Effector CD4-positive, alpha-beta T cell (primary cell): ENCODE data around the gene CNKSR3.

Experiments used
- DNase-seq: peaks from one replicate; pipeline ENCODE4 v3.0.0-alpha.2; 2020

The CNKSR3 gene

DNA sequence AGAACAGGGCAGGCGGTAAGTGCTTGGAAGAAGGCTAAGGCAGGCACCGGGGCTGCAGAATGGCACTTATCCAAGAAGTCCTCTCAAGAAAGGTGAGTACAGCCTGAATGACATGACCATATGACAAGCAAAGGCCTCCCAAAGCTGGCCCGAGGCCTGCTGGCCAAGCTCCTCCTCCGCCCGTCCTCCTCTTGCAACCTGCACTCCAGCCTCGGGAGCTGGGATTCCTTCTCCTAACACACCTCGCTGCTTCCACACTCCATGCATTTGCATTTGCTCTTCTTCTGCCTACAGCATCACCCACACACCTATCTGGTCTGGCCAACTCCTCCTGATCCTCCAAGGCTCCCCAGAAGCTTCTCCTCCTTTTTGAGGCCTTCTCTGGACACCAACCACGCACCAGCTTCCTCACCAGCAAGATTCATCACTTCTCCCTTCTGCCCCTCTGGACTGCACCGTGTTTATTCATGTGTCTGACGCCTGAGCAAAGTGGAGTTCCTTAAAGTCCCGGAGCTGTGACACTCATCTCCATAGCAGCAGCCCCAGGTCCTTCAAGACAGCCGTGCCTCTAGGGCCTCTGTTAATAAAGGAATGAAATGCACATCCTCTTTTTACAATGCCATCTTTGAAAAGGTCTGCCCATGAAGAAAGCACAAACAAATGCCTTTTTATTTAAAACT is 32.3 kb downstream of the CNKSR3 start:
- DNase-seq, result no peak

DNA sequence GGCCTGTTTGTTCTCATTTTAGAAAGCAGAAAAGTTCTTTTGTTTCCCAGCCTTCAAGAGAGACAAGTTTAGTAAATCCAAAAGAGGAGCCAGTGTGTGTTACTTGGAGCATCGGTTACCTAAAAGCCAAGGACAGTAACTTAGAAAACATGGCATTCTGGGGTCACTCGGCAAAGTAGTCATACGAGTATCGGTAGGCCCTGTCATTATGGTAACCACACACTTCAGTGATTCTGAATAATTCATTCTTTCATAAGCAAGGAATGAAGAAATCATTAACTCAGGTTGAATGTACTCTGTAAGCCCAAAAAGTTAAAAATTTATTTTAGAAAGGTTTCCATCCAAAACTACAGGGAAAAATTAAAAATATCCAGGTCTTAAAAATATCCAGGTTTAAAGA is 34.0 kb downstream of the CNKSR3 start:
- no peak for DNase-seq

DNA sequence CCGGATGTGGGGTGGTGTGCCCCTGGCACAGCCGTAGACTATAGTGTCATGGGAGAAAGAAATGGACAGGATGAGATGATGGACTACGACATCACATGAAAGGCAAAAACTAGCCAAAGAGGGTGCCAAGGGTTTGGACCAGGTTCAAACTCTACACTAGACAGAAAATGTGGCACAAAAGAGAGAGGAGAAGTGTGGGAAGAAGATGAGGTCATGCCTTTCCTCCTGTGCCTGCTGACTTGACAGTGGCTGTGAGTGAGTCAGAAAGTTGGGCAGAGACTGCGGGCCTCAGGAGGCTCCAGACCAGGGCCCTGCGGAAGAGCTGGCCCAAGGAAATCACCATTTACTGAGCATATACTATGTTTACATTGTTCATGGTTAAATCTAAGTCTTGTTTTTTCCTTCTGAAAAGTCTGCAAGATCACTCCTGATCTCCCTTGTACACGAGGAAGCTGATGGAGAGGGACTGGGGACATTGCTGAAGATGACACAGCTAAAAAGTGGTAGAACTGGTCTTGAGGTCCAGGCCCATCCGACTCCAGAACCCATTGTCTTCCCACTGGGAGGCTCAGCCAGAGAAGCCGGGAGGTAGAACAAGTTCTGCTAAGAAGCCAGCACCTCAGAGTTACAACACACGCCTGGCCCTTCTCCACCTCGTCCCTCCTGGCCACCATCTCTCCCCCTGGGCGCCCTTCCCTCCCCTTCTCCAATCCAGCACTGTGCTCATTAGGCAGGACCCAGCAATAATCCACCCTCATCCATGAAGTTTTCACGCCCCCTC is 35.6 kb downstream of the CNKSR3 start:
- DNase-seq, result no peak

DNA sequence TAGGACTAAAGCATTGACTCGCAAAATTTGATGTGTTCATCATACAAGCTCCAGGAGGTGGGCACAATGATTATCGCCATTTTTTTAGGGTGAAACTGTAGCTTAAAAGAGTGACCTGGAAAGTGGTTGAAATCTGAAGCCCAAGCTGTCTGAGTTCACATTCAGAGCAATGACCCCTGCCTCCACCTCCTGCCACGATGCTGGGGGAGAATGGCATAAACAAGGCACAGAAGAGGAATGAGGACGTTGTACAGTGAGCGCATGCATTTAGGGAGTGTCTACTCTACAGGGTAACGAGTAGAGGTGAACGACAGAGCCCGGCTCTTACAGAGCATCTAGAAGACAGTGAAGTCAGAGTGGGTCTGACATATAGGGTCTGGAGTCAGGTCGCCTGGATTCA is 37.2 kb downstream of the CNKSR3 start:
- DNase-seq, result no peak

DNA sequence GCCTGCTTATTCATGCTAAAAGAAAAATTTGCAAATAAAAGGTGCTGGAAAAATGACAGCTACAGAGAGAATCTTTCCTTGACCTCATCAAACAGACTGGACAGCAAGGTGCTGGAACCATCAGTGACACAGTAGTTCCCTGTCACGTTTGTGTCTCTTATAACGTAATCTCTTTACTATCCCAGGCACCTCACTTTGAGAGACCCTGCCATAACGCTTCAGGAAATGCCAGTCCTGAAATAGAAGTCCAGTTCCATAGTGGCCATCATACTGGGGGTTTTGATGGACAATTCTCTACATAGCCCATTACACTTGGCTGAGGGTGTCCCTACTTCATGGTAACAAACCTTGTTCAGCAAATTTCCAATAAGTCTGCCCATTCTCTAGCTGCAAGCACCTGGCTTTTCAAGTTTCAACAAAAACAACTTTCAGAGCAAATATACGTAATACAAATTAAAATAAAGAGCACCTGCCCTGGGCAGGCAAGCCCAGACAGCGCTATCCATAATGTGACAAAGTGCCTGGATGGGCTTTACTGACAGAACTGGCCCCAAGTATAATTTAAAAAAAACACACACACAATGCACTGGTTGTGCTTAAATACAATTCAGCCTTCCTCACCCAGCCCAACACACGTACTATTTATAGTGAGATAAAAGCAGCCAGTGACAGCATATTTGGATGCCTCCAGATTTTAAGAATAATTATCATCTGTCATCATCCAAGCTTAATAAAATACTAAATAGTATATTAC is 38.7 kb downstream of the CNKSR3 start:
- DNase-seq, result no peak

DNA sequence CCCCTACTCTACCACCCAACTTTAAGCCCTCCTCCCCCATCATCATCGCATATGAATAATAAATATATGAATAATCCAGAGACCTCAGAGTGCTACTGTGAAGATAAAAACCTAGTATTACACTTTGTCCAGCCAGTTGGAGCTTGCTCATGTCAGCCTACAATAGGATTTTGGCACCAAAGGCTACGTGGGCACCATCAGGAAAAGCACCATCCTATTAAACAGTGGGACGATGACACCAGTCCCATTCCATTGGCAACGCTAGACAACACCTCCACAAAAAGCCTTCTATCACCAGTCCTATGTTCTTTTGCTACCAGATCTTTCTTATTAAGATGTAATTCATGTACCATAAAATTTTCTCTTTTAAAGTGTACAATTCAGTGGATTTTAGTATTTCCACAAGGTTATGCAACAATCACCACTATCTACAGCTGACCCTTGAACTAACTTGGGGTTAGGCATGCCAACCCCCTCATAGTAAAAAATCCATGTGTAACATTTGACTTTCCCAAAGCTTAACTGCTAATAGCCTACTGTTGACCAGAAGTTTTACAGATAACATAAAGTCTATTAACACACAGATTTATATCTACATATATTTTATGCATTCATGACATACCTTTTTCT is 41.1 kb downstream of the CNKSR3 start:
- no peak for DNase-seq

DNA sequence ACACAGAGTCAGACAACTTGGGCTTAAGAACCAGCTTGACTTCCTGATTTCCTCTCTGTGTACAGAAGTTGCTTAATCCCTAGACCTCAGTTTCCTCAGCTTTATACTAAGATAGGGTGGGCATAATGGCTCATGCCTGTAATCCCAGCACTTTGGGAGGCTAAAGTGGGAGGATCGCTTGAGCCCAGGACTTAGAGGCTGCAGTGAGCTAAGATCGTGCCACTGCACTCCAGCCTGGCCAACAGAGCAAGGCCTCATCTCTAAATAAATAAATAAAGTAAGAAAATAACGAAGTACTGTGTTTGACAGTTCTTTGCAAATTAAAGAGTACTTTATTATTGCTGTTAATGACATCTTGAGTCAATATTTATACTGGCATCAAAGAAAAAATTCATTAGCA is 41.7 kb downstream of the CNKSR3 start:
- DNase-seq, result no peak

DNA sequence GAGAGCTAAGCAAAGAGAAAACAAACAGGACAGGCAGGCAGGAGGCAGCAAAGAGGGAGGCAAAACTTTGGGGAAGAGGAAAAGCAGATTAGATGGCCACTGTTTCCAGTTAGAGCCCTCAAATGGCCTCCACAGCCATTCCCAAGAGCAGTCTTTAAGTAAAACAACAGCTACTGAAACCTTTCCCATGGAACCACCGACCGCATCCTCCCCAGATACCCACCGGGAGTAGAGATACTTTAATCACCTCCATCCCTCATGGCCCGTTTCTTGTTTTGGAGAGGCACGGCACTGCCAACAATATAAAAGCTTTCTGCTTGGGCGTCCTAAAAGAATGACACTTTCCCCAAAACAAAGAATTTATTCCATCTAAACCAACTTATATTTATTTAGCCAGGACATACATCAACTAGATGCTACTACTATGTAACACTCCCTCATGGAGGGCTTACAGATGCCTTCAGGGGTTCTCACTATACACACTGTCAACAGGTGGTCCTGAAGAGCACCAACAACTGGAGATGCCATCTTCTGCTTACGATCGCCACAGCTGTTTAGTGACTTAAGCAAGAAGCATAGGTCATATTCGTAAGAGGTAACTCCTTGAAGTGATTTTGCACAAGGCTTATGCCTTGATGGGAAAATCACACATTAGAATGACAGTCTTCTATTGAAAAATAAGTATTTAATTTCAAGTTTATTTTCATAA is 43.4 kb downstream of the CNKSR3 start:
- no peak for DNase-seq

DNA sequence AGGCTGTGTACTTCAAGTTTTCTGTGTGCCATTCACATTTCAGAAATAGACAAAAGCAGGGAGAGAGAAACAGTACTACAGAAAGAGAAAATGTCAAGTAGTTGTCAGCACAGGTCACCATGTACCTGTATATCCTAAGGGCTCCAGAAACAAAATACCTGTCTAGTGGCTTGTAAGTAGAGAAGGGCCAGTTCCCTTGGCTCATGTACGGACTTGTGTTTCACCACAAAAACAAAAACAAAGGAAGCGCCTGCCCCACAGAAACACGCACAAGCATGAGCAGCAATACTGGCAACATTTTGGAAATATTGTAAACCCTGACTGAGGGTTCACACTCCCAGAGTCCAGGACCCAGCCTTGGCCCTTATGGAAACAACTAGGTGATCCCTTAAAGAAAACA is 44.3 kb downstream of the CNKSR3 start:
- no peak for DNase-seq

DNA sequence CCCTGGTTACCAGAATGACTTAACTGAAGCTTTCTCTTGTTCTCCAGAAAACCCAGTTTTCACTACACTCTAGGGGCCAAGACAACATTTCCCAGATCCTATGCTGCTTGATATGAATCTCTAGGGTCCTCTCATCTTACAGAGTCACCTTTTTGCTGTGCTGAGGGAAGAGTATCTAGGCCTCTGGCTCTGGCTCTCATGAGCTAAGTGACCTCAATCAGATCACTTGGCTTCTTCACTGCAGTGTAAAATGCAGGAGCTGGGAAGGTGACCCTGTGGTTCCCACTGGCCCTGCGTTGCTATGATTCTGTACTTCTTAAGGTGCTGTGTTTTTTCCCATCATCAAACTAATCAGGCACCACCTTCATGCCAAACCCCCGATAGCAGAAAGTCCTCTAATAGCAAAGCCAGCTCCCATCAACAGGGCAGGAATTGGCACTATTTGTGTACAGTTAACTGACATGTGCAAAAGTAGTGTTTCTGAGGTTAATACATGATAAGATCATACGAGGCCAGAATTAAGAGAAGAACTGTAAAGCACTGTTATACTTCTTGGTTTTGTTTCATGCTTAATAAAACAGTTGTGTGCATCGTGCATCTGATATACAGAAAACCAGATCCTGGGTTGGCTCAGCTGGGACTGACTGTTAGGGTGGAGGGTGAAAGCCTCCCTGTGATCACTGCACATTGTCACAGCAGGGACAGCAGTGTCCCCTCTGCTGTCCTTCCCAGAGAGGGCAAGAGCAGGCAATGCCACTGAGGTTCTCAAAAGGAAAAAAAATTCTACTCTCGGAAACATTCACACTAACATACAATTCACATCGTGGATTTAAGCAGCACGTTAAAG is 46.7 kb downstream of the CNKSR3 start:
- no peak for DNase-seq

DNA sequence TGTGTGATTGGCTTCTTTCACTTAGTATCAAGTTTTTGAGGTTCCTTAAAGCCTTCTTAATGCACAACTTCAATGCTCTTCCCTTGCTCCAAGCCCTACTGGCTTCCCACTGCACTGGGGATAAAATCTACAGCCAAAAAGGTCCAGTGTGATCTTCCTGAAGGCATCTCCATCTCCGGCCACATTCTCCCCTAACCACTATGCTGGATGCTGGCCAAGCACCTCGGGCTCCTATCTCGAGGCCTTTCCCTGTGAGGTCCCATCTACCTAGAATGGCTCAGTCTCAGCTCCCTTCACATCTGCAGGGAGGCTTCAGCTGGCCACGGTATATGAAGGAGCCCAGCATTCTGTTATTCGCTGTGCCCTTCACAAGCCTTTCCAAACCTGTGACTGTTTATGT is 48.1 kb downstream of the CNKSR3 start:
- no peak for DNase-seq

DNA sequence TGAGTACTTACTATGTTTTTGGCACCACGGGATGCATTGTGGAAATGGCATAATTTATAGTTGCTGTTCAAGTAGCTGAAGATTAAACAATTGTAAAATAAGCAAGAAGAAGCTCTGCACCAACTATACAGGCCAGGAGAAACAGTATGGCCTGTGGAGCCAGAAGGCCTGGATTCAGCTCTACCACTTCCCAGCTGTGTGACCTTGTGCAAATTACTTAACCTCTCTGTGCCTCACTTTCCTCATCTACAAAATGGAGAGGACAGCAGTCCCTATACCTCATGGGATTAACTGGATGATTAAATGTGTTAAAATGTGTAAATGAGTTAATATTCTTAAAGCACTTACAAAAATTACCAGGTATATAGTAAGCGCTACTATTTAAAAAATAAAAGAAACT is 49.1 kb downstream of the CNKSR3 start:
- no peak for DNase-seq

DNA sequence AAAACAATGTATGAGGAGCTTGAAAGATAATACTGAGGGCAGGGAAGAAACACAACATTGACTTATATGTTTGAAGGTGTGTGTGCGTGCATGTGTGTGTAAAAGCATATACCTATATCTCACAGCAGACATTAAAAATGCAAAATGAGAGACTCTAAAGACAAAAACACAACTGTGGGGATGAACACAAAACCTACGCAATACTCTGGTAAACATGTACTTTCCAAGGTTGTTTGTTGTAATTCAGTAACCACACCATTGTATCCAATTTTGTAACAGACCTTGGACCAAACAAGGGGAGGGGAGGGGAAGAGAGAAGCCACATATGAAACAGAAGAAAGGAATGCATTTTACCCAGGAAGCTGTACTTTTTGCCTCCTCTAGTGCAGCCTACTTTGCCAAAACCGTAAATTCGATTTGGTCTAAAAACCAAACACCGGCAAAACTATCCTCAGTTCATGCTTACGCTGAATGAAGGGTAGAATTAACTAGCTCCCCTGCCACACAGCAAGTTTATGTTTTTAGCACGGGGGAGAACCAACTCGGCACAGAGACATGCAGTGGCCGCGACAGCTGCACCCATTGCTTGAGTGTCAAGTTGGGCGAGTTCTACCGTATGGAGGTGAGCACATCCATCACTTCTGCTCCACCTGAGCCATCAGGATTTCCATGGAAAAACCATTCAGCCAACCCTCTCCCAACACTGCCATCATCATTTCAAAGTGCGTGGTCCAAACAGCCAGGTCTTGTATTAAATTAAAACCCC is 50.0 kb downstream of the CNKSR3 start:
- DNase-seq, result no peak

DNA sequence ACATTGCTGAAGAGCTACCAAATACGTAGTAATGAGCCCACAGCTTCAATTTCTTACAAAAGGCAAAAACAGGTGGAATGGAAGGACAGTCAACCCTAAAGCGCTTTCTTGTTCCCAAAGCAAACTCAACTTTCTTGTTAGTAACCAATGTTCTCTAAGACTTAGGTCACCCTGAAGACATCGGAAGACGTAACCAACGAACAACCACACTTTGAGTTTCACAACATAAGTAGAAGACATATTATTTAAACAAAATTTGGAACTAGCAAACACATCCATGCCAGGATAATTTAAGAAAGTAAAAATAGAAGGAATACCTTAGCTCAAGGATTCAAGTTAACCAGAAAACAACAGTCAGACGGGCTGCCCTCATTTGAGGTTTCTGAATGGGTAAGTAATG is 51.0 kb downstream of the CNKSR3 start:
- no peak for DNase-seq

DNA sequence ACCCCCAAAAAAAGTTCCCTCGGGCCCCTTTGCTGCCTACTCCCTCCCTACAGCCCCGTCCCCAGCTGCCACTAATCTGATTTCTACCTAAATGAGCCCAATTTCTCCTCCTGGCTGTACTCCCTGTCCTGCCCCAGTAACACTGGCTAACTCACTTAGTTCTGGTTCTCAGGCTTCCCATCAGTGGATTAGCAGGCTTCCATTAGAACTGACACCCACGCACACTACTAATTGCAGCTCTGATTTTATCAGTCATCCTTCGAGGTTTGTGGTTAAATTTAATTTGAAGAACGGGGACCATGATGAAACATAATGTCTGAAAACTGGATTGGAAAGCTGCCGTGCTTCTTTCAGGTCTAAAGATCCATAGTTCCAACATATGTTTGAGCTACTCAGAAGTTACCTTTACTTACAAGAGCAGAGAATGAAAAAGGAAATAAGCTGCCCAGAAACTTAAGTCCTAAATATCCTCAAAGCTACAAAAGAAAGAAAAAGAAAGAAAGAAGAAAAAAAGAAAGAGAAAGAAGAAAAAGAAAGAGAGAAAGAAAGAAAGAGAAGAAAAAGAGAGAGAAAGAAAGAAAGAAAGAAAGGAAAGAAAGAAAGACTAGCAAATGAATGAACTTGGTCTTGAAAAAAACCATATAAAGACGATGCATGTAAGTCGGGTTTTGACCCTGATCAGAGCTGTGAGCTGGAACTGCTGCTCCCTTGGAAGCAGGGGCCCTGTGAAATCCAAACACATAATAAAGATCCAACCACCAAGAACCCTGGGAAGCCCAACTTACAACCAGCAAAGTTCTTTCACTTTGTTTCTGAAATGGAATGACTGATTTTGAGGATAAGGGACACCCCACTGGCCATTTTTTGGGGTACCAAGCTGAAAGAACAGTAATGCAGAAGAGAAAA is 51.7 kb downstream of the CNKSR3 start:
- no peak for DNase-seq

DNA sequence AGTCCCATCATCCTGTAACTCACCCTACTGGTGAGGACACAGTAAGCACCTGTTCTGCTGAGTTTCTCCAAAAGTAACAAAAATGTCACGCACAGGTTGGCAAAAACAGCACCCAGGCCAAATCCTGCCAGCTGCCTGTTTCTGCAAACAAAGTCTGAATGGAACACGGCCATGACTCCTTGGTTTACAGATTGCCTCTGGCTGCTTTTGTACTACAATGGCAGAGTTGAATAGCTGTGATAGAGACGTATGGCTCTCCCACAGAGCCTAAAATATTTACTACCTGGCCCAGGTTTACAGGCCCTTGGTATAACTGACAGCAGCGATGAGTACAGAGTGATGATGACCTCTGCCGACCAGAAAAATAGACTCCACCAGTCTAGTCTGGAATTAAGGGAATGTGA is 52.6 kb downstream of the CNKSR3 start:
- DNase-seq, result no peak

DNA sequence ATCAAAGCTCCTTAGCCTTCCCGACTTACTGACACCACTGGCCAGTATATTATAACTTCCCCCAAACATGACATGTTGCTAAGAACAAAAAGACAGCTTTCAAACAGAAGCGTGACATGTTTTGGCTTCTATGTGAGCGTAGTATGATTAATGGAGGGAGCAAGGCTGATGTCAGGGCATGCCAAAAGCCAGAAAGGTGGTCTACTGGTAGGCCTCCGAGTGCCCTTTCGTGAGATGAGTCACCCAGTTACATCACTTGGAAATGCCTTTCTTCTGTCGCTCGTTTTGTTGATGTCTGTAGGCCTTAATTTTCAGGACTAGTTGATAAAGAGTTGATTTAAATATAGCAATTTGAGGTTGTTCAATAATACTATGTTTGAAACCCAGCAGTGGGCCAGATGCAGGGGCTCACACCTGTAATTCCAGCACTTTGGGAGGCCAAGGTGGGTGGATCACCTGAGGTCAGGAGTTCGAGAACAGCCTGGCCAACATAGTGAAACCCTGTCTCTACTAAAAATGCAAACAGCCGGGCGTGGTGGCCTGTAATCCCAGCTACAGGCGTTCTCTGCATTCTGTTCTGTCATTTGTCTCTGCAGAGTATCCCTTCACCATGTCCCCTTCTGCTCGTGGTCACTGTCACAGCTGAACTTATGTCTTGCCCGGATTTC is 53.3 kb downstream of the CNKSR3 start:
- DNase-seq, result no peak

DNA sequence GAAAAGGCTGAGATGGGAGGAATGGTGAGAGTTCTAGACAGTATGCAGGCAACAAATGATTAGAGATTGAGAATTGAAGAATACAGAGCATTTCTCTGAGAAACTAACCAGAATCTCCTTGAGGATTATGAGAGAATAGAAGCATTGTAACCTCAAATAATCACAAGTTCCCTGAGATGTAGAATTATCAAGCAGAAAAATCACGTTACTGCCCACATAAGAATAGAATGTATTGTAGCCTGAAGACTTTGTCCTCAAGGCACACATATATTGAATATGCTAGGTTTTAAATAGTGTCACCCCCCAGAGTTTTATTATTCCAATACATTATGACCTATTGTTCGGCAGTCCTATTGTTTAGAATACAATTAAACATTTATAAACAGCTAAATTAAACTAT is 57.2 kb downstream of the CNKSR3 start:
- no peak for DNase-seq

DNA sequence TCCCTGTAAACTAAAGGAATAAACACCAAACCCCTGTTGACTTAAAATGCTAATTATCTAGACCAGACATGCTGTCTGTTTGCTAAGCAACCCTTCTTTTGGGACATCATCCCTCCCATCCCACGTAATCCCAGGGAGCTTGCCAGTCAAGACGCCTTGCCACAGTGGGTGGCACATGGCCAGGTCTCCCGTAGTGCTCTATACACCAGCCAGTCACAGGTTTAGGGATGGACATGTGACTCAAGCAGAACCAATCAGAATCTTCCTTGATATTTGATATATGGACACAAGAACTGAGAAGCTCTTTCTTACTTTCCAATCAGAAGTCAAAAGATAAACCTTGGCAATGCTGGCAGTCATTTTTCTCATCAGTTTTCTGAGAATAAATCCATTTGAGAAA is 60.0 kb downstream of the CNKSR3 start:
- no peak for DNase-seq
